Measurements from ENCODE around the gene COL5A1. TPM values are rescaled to one million over a fixed set of nuclear protein-coding genes. Genes with fewer than 3 reads are reported as not detected.

Gene COL5A1
- total and polyA plus RNA-seq, 2 experiments from 2014 or later = 2.5 to 13.1 TPM

DNA sequence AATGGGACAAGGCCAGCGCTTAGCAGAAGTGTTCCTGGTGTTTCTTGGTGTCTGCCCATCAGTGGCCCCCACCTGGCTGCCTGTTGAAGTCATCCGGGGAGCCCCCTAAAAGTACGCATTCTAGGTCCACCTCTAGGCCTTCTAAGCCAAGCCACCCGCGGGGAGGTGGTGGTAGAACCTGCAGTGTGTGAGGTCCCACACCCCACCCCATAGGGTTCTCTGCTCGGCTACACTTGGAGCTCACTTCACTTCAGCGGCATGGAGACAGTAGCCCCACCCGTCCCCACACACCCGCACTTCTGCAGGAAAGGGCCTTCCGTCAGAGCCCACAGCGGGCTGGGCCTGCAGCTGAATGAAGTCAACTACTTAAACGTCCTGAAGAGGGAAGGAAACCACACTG lies 209.4 kb downstream of the COL5A1 start:
- no peaks in the 10 kb centered on the region for H3K4me1 ChIP-seq (ENCODE audit: insufficient read depth)
- H3K9me2 ChIP-seq (ENCODE audit: insufficient read depth) = no peaks in the 10 kb centered on the region
- H3K4me2 ChIP-seq = no peak overlapping the region
- ATAC-seq = no peak
- H3F3A ChIP-seq (replicated peaks; ENCODE audit: low read depth) = no peaks in the 10 kb centered on the region
- DNase-seq (ENCODE audit: low spot score) = no peak
- H3K36me3 ChIP-seq (ENCODE audit: insufficient read depth) = no peaks in the 10 kb centered on the region
- H3K79me2 ChIP-seq (replicated peaks; ENCODE audit: insufficient read depth) = no peaks in the 10 kb centered on the region
- H3K36me3 Mint-ChIP-seq (ENCODE audit: low read depth) = no peaks in the 10 kb centered on the region; the same call in 1 of the 3 replicates
- no peak overlapping the region for H2AFZ ChIP-seq
- H3K27ac Mint-ChIP-seq = no peak overlapping the region
- no peaks in the 10 kb centered on the region for H4K20me1 ChIP-seq (replicated peaks; ENCODE audit: insufficient read depth)
- no peak overlapping the region for H3K4me3 ChIP-seq
- H3K9me3 Mint-ChIP-seq = peaks cover 2% of the 10 kb centered on the region; the same call in 2 of the 3 replicates
- H3K27ac ChIP-seq (ENCODE audit: low read depth) = no peak overlapping the region
- H3K27me3 Mint-ChIP-seq (ENCODE audit: insufficient read depth, low read depth, poor library complexity) = peaks cover 2% of the 10 kb centered on the region
- TF ChIP-seq EZH2phosphoT487 (IDR thresholded peaks at IDR 0.05; ENCODE audit: unreplicated experiment) (no peak), STAT1 (IDR thresholded peaks at IDR 0.05; ENCODE audit: unreplicated experiment) (no peak), ZNF331 (CRISPR knock-in tag; IDR thresholded peaks at IDR 0.05; ENCODE audit: low read depth) (no peak), POLR2AphosphoS5 (IDR thresholded peaks at IDR 0.05; ENCODE audit: low read depth) (no peak), NANOG (IDR thresholded peaks at IDR 0.05; ENCODE audit: borderline replicate concordance) (no peak), EZH2 (IDR thresholded peaks at IDR 0.05; ENCODE audit: low read depth, unreplicated experiment) (no peak), CREB1 (CRISPR knock-in tag; IDR thresholded peaks at IDR 0.05; ENCODE audit: low read depth) (no peak), ZNF114 (CRISPR knock-in tag; IDR thresholded peaks at IDR 0.05) (no peak), JUNB (IDR thresholded peaks at IDR 0.05; ENCODE audit: unreplicated experiment) (no peak)
- TF ChIP-seq, protein P1, sequence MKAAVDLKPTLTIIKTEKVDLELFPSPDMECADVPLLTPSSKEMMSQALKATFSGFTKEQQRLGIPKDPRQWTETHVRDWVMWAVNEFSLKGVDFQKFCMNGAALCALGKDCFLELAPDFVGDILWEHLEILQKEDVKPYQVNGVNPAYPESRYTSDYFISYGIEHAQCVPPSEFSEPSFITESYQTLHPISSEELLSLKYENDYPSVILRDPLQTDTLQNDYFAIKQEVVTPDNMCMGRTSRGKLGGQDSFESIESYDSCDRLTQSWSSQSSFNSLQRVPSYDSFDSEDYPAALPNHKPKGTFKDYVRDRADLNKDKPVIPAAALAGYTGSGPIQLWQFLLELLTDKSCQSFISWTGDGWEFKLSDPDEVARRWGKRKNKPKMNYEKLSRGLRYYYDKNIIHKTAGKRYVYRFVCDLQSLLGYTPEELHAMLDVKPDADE (IDR thresholded peaks at IDR 0.05) = no peak
- TF ChIP-seq, protein P2, sequence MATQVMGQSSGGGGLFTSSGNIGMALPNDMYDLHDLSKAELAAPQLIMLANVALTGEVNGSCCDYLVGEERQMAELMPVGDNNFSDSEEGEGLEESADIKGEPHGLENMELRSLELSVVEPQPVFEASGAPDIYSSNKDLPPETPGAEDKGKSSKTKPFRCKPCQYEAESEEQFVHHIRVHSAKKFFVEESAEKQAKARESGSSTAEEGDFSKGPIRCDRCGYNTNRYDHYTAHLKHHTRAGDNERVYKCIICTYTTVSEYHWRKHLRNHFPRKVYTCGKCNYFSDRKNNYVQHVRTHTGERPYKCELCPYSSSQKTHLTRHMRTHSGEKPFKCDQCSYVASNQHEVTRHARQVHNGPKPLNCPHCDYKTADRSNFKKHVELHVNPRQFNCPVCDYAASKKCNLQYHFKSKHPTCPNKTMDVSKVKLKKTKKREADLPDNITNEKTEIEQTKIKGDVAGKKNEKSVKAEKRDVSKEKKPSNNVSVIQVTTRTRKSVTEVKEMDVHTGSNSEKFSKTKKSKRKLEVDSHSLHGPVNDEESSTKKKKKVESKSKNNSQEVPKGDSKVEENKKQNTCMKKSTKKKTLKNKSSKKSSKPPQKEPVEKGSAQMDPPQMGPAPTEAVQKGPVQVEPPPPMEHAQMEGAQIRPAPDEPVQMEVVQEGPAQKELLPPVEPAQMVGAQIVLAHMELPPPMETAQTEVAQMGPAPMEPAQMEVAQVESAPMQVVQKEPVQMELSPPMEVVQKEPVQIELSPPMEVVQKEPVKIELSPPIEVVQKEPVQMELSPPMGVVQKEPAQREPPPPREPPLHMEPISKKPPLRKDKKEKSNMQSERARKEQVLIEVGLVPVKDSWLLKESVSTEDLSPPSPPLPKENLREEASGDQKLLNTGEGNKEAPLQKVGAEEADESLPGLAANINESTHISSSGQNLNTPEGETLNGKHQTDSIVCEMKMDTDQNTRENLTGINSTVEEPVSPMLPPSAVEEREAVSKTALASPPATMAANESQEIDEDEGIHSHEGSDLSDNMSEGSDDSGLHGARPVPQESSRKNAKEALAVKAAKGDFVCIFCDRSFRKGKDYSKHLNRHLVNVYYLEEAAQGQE (IDR thresholded peaks at IDR 0.05; ENCODE audit: unreplicated experiment) = no peak
- TF ChIP-seq, protein P3, sequence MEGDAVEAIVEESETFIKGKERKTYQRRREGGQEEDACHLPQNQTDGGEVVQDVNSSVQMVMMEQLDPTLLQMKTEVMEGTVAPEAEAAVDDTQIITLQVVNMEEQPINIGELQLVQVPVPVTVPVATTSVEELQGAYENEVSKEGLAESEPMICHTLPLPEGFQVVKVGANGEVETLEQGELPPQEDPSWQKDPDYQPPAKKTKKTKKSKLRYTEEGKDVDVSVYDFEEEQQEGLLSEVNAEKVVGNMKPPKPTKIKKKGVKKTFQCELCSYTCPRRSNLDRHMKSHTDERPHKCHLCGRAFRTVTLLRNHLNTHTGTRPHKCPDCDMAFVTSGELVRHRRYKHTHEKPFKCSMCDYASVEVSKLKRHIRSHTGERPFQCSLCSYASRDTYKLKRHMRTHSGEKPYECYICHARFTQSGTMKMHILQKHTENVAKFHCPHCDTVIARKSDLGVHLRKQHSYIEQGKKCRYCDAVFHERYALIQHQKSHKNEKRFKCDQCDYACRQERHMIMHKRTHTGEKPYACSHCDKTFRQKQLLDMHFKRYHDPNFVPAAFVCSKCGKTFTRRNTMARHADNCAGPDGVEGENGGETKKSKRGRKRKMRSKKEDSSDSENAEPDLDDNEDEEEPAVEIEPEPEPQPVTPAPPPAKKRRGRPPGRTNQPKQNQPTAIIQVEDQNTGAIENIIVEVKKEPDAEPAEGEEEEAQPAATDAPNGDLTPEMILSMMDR (conservative IDR thresholded peaks at IDR 0.05; ENCODE audit: low read depth in 2 of 2) = no peak
- TF ChIP-seq, protein P4, sequence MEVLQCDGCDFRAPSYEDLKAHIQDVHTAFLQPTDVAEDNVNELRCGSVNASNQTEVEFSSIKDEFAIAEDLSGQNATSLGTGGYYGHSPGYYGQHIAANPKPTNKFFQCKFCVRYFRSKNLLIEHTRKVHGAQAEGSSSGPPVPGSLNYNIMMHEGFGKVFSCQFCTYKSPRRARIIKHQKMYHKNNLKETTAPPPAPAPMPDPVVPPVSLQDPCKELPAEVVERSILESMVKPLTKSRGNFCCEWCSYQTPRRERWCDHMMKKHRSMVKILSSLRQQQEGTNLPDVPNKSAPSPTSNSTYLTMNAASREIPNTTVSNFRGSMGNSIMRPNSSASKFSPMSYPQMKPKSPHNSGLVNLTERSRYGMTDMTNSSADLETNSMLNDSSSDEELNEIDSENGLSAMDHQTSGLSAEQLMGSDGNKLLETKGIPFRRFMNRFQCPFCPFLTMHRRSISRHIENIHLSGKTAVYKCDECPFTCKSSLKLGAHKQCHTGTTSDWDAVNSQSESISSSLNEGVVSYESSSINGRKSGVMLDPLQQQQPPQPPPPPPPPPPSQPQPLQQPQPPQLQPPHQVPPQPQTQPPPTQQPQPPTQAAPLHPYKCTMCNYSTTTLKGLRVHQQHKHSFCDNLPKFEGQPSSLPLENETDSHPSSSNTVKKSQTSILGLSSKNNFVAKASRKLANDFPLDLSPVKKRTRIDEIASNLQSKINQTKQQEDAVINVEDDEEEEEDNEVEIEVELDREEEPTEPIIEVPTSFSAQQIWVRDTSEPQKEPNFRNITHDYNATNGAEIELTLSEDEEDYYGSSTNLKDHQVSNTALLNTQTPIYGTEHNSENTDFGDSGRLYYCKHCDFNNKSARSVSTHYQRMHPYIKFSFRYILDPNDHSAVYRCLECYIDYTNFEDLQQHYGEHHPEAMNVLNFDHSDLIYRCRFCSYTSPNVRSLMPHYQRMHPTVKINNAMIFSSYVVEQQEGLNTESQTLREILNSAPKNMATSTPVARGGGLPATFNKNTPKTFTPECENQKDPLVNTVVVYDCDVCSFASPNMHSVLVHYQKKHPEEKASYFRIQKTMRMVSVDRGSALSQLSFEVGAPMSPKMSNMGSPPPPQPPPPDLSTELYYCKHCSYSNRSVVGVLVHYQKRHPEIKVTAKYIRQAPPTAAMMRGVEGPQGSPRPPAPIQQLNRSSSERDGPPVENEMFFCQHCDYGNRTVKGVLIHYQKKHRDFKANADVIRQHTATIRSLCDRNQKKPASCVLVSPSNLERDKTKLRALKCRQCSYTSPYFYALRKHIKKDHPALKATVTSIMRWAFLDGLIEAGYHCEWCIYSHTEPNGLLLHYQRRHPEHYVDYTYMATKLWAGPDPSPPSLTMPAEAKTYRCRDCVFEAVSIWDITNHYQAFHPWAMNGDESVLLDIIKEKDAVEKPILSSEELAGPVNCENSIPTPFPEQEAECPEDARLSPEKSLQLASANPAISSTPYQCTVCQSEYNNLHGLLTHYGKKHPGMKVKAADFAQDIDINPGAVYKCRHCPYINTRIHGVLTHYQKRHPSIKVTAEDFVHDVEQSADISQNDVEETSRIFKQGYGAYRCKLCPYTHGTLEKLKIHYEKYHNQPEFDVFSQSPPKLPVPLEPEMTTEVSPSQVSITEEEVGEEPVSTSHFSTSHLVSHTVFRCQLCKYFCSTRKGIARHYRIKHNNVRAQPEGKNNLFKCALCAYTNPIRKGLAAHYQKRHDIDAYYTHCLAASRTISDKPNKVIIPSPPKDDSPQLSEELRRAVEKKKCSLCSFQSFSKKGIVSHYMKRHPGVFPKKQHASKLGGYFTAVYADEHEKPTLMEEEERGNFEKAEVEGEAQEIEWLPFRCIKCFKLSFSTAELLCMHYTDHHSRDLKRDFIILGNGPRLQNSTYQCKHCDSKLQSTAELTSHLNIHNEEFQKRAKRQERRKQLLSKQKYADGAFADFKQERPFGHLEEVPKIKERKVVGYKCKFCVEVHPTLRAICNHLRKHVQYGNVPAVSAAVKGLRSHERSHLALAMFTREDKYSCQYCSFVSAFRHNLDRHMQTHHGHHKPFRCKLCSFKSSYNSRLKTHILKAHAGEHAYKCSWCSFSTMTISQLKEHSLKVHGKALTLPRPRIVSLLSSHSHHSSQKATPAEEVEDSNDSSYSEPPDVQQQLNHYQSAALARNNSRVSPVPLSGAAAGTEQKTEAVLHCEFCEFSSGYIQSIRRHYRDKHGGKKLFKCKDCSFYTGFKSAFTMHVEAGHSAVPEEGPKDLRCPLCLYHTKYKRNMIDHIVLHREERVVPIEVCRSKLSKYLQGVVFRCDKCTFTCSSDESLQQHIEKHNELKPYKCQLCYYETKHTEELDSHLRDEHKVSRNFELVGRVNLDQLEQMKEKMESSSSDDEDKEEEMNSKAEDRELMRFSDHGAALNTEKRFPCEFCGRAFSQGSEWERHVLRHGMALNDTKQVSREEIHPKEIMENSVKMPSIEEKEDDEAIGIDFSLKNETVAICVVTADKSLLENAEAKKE (CRISPR knock-in tag; IDR thresholded peaks at IDR 0.05) = no peak
- no peaks in the 10 kb centered on the region for H3K27me3 ChIP-seq (ENCODE audit: insufficient read depth)
- no peaks in the 10 kb centered on the region for H3K4me1 Mint-ChIP-seq
- H3K4me3 Mint-ChIP-seq = no peak overlapping the region

Data from GM23338 (cell line).